ENCODE measurements around the gene CDC42EP1.

The CDC42EP1 gene

DNA sequence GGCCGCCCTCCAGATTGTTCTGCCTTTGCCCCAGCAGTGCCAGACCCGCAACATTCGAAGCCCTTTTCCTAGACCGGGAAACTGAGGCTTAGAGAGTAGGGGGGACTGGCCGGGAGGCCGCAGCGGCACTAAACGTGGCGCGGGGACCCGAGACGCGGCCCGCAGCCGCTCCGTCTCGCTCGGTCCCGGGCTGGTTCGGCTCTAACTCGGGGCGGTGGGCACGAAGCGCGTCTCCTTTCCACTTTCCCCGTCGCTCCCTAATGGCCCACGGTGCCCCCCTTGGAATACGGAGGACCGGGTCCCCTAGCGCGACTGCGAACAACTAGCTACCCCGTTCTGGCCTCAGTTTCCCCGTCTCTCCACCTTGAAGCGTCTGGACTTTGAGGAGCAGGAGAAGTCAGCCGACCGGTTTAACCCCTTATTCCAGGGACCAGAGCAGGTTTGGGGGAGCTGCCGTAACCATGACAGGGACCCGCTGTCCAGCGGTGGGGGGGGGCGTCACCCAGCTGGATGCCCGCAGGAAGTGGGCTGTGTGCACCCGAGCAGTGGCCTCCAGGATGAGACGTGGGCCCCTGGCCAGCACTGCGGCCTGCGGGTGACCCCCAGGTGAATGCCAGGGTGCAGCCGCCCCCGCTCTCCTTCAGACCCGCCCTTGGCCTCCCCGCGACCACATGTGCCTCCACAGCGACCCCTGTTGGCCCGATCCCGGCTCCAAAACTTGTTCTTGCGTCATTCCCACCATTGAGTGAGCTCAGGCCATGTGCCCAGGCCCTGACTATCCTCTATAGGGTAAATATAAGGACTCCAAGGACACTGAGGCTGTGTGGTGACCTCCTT, 1.1 kb downstream of the CDC42EP1 start:
- peak; percentile 89 for DNase-seq (ENCODE audit: low spot score)

DNA sequence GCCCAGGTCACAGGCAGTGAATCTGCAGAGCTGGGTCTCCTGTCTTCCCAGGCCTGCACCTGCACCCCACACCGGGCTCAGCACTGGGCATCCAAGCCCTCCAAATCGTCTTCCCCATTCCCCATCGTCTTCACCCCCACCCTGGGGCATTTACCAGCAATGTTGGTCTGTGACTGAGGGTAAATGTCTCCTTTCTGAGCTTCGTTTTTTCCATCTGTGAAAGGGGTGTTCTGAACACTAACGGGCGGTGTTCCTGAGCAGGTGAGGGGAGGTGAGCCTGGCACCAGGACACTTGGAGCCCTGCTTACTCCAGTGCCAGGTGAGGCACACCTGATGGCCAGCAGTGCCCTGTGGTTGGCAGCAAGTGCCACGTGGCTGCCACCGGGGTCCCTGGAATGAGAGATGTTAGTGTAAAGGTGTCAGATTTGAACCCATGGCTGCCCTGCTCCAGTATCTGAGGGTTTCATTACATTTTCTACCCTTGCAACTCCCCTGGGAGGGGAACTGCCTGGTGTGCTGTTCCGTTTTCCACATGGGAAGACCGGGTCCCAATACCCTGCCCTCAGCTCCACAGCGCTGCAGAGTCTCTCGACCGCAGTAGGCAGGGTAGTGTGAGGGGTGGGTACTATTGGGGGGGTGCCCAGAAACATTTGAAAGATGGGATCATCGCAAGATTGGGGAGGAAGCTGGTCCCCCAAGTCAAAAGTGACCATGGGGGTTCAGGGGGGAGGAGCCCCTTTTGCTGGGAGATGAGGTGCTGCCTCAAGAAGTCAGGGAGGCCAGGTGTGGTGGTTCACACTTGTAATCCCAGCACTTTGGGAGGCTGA, 2.0 kb downstream of the CDC42EP1 start:
- no peak for DNase-seq (ENCODE audit: low spot score)

DNA sequence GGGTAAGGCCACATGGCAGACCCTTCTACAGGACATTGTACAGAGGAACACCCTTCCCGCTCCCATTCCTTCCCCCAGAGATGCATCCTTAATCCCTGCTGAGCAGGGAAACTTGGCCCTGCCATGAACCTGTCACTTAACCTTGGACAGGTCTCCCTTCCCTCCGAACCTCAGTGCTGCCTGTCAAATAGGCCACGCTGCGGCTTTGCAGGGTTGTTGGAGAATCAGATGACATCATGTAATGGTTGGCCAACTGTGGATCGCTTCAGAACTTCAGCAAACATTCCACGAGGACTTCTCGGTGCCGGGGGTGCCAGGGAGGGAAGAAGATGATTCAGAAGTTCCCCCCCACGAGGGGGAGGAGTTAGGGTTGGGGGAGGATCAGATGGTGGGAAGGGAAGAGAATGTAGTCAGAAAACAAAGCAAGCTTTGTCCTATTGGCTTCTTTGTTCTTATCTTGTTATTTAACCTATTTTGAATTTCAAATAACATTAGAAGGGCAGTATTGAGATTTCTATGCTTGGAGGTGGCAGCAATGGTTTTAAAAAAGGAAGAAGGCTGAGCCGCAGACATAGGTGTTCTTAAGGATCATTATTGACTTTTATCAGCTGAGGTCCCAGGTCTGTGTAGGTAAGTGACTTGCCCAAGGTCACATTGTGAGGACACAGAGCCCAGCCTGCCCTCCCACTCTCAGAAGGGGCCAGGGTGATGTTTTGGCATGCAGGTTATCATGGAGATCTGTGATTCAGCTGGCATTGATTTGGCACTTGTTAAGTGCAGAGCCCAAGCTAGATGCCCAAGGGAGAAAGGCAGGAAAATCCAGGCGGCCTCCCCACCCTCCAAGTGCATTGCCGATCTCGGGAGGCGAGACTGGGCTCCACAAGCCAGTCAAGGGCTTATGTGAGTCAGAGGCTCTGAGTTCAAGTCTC, 3.1 kb downstream of the CDC42EP1 start:
- no peak for DNase-seq (ENCODE audit: low spot score)

DNA sequence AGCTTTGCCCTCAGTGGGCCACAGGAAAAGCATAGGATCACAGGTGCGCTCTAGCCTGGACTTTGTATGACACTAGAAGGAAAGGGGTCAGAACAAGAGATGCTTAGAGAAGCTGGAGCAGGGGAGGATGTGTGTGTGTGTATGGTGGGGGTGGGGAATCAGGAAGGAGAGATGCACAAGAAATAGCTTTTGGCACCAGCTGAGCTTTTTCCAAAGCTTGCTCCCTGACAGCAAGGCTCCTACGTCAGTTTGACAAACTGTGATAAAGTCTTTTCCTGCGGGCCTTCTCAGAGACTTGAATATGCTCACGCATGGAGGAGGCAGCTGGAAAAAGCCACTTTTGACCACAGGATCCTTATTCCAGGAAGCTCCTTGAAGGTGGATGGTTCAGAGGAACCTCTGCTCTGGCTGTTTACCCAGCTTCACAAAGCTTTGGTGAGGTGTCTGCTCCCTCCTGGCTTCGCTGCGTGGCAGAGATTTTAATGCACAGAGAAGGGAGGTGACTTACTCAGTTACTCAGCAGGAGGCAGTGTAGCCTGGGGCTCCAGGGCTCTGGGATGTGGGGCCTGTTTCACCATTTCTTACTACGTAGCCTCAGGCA, 3.9 kb downstream of the CDC42EP1 start:
- no peak for DNase-seq (ENCODE audit: low spot score)

DNA sequence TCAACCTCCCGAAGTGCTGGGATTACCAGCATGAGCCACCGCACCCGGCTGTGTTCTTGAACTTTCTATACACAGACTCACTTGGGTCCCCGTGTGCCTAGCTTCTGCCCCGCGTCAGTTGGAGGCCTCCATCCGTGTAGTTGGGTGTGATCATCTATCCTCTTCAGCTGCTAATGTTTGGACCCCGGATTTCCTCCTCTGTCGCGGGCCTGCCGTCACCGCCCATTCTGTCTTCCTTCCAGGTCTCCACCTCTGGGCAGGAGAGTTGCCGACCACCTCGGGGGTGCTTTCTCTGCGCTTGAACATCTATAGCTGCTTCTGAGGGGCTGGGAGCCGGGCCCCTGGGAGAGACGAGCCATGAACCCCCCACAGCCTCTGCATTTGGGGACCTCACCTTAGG, 5.5 kb downstream of the CDC42EP1 start:
- no peak for DNase-seq (ENCODE audit: low spot score)

DNA sequence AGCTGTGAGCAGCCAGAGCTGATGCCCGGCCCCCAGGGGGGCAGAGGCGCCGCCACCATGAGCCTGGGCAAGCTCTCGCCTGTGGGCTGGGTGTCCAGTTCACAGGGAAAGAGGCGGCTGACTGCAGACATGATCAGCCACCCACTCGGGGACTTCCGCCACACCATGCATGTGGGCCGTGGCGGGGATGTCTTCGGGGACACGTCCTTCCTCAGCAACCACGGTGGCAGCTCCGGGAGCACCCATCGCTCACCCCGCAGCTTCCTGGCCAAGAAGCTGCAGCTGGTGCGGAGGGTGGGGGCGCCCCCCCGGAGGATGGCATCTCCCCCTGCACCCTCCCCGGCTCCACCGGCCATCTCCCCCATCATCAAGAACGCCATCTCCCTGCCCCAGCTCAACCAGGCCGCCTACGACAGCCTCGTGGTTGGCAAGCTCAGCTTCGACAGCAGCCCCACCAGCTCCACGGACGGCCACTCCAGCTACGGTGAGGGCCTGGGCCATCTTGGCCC, 6.1 kb downstream of the CDC42EP1 start:
- no peak for DNase-seq (ENCODE audit: low spot score)

DNA sequence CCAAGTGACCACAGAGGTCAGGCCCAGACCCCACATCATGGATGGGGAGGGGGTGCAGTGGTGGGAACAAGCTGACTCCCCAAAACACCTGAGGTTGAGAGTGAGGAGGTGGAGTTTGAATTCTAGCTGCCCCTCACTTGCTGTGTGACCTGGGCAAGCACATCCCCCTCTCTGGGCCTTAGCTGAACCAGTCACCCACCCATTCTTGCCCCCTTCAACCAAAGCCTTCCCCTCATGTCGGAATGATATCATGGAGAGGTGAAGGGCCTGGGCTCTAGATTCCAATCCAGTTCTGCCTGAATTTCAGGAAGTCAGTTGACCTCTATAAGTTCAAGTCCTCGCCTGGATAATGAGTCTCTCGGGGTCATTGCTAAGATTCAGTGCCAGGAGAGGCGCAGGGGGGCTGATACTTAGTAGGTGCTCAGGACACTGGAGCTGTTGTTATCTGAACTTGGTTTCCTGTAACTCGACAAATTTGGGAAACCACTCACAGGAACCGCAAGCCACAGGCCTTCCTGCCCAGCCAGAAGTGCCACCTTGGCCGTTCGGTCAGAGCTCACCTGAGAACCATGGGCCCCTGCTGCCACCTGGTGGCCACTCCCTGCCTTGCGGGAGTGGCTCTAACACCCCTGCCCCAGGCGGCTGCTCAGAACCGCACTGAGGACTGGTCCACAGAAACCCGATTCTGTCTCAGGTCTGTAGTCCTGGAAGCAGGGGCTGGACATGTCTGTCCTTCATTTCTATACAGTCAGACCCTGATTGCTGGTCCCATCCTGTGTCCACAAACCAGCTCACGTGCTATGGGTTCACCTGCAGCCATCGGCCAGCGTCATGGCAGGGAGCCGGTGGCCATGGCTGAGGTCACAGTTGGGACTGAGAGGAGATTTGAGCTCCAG, 6.9 kb downstream of the CDC42EP1 start:
- peak; percentile 87 for DNase-seq (ENCODE audit: low spot score)

DNA sequence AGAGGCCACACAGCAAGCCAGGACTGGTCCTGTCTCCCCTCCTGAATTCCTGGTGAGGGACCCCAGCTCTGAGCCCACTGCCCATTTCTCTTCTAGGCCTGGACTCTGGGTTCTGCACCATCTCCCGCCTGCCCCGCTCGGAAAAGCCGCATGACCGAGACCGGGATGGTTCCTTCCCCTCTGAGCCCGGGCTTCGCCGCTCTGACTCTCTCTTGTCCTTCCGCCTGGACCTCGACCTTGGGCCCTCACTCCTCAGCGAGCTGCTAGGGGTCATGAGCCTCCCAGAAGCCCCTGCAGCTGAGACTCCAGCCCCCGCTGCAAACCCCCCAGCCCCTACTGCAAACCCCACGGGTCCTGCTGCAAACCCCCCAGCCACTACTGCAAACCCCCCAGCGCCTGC, 7.7 kb downstream of the CDC42EP1 start:
- DNase-seq (ENCODE audit: low spot score): no peak

DNA sequence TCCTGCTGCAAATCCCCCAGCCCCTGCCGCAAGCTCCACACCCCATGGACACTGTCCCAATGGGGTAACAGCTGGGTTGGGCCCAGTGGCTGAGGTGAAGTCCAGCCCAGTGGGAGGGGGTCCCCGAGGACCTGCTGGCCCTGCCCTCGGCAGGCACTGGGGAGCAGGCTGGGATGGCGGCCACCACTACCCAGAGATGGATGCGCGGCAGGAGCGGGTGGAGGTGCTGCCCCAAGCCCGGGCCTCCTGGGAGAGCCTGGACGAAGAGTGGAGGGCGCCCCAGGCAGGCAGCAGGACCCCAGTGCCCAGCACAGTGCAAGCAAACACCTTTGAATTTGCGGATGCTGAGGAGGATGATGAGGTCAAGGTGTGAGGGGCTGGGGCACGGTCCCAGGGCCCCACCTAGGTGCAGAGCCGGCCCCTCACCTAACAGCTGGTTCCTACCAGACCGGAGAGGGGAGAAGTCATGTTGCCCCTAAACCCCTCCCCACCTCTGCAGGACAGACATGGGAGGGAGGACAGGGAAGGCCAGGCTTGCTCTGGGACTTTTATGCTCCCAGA, 8.2 kb downstream of the CDC42EP1 start:
- no peak for DNase-seq (ENCODE audit: low spot score)

DNA sequence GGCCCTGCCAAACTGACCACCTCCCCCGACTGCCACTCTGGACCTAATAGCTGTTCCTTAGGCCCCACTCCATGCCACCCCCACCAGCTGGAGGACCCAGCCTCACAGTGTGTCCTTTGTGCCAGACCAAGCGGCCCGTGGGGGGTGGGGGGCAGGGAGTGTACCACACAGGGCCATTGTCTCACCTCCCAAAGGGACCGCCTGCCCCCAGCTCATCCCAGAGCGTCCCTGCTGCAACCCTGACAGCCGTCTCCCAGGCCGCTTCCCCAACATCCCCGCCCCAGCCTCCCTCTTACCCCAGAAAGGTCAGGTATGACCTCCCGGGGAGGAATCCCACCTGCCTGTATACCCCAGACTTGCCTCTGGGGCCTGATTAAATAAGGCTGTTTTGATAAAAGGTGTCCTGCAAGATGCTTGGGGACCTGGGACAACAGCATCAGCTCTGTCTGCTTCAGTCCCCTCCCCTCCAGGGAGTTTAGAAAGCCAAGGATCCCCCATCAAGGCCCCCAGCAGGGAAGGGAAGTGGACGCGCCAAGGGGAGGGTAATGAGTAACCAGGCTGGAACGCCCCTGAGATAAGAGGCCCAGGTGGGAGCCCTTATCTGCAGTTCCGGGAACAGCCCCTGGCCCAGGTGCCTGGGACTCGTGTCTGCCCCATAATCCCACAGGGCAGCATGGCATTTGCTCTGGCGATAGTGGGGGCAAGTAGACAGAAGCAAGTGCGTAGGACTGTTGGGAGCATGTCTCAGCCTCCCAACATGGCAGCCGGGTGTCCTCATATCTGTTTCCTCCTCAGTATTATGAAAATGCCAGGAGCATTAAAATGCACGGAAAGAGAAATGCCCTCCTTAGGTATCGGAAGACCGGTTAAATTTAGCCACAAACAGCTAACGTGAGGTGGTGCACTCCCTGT, 9.0 kb downstream of the CDC42EP1 start:
- DNase-seq (ENCODE audit: low spot score): no peak

DNA sequence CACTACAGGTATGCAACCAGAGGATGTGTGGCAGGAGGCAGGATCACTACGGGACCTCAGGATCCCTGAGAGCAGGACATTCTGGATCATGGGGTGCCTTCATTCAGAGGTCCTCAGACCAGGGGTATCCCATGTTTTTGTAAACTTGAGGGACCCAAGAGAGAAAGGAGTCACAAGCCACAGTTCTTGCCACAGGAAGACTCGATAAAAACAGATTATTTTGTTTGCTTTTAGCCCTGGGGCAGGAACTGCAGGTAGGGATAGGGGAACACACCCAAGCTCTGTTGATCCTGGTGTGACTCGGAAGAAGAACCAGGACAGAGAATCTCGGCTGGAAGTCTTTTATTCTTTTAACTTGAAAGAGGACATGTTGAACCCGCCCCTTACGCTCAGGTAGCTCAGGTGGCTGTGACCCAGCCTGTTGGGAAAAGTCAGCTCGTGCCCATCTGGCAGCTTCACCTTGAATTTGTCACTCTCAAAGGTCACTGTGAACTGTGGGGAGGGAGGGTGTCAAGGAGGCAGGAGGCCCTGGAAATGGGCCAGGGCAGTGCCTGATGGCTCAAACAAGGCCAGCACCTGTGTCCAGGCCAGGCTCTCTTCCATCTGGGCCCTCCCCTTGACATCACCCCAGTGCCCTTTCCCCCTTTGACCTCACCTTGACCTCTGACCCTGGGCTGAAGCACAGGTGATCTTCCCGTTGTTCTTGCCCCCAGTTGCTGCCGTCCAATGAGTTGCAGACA, 9.8 kb downstream of the CDC42EP1 start:
- DNase-seq (ENCODE audit: low spot score): no peak

DNA sequence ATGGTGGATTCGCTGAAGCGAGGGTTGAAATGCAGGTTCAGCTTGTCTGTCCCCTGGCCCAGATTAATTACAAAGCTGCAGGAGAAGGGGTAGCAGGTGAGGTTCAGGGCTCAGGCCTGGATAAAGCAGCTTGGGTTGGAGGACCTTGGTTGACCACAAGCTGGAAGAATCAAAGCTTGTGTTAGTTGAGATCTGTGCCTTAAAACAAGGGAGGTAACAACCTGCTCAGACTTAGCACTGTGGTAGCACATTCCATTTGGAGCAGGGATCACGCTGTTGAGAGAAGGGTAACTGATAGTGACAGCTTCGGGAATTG, 10.3 kb downstream of the CDC42EP1 start:
- DNase-seq (ENCODE audit: low spot score): no peak

DNA sequence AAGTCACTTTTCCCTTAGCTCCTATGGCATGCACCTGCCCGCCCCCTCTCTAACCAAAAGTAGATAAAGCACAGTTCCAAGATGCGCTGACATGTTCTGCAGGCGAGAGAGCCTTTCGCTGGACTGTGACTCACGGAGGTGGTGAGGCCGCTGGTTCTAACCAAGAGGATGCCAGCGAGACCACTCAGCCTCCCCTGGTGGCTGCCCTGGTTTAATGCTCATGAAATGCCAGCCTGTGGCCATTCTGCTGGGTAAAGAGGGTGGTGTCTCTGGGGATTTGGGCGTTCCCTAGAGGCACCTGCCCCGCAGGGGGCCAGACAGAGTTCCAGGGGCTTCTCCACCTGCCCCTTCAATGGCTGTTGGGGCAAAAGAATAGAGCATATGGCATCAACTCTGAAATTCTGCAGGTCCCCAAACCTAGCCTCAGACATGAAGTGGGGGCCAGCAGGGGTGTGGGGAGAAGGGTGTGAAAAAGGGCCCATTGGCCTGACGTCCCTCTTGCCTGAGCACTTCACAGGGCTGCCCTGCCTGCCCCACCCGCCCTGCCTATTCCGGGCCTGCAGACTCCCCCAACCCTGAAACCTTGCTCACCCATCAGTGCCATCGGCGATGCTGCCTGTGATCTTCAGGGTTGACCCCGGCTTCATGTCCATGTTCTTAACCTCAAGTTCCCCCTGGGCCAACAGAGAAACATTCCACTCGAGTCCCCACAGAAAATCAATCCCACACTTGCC, 11.1 kb downstream of the CDC42EP1 start:
- DNase-seq (ENCODE audit: low spot score): no peak

DNA sequence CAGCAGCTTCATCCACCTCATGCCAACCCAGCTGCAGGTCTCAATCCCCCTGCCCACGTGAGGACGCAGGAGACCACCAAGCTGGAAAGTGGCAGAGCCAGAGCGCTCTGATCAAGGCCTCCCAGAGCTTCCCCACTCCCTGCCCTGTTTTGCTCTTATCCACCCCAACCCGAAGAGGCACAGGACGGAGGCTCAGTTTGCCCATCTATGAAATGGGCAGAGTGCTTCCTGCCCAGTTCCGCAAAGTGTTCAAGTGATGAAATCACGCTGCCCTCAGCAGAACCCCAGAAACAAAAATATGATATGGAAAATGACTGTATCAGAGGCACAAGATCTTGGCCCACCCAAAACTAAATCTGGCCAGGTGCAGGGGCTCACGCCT, 11.7 kb downstream of the CDC42EP1 start:
- DNase-seq (ENCODE audit: low spot score): no peak

DNA sequence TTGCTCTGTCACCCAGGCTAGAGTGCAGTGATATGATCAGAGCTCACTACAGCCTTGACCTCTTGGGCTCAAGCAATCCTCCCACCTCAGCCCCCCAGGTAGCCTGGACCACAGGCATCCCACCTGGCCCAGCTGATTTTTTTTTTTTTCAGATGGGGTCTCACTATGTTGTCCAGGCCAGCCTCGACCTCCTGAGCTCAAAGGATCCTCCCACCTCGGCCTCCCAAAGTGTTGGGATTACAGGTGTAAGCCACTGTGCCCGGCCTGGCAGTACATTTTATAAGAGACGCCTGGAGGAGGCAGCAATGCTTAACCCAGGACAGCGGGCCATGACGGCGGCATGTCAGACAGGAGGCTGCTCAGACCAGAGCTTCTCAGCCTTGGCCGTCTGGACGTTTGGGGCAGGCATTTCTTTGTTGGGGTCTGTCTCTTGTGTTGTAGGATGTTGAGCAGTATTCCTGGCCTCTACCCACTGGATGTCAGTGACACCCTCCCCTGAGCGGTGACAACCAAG, 15.3 kb downstream of the CDC42EP1 start:
- no peak for DNase-seq (ENCODE audit: low spot score)

DNA sequence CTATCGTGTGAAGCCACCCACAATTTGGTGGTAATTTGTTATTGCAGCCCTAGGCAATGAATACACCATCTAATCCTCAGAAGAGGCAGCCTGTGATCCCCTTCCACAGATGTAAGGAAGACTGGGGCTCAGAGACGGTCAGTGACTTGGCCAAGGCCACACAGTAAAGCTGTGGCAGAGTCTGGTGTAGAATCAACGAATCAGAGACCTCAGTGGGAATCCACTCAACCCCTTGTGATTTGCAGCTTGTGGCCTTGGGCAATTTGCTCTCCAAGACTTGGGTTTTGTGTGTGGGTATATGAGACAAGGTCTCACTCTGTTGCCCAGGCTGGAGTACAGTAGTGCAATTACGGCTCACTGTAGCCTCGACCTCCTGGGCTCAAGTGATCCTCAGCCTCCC, 17.7 kb downstream of the CDC42EP1 start:
- DNase-seq (ENCODE audit: low spot score): no peak

DNA sequence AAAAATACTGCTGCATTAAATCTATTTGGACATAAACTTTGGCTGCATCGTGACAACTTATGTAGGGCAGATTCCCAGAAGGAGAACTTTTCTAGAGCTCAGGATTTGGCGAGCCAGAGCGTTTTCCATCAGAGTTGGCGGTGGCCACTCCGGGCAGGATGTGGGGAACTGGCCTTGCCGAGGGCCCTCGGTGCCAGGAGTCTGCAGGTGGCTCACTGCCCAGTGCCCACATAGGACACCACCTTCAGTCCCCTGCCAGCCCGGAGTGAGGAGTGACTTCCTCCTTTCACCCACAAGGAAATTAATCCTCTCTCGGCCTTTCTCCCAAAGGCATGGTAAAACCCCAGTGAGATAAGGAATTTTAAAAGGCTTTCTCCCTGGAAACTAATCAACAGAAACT, 21.2 kb downstream of the CDC42EP1 start:
- no peak for DNase-seq (ENCODE audit: low spot score)

DNA sequence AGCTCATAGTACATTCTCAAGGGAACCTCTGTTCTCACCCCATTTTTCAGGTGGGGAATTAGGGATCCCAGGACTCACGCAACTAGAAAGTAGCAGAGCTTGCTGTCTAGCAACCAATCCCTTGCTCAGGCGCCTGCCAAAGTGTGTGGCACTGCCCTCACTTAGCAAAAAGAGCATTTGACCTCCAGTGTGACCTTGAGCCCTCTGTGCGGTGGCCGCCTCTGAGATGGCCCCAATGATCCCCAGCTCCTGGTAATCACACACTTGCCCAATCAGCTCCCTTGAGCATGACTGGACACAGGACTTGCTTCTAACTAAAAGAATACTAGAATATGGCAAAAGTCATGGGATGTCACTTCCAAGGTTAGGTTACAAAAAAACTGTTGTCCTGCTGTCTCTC, 22.2 kb downstream of the CDC42EP1 start:
- DNase-seq (ENCODE audit: low spot score): no peak
